K562 (cell line): ENCODE data around the gene HMCN1. TPM values are rescaled to one million over a fixed set of nuclear protein-coding genes. Genes with fewer than 3 reads are reported as not detected.

Experiments used
- CCNT2 ChIP-seq: IDR thresholded peaks from 2 replicates; pipeline ENCODE4 v1.6.1; 2011; ENCODE audit warnings: borderline replicate concordance, low read depth, mild to moderate bottlenecking, moderate library complexity, mixed read lengths, low read length; ENCODE audit not compliant: insufficient read length; ENCODE audit errors: extremely low read depth
- CHD7 ChIP-seq: fragments of 200-600 bp; sonication (generic); IDR thresholded peaks from one replicate; pipeline ENCODE4 v1.6.1; 2012; ENCODE audit warnings: mild to moderate bottlenecking, low read depth, low read length, inconsistent platforms
- HNRNPUL1 ChIP-seq: fragments of 200-400 bp; formaldehyde crosslinking; IDR thresholded peaks from 2 replicates; pipeline ENCODE4 v1.6.1; 2017; ENCODE audit warnings: low read length
- KLF10 ChIP-seq: fragments of 250-450 bp; sonication (Bioruptor Pico); IDR thresholded peaks from 2 replicates; pipeline ENCODE4 v1.6.1; 2021; ENCODE audit warnings: matching md5 sums
- MCM7 ChIP-seq, 2 experiments: fragments of 450-650 bp; IDR thresholded peaks; 2 replicates each; pipeline ENCODE4 v1.6.1; 2016 to 2018
- MXI1 ChIP-seq: IDR thresholded peaks from 2 replicates; pipeline ENCODE4 v1.6.1; 2011; ENCODE audit warnings: low read depth, mild to moderate bottlenecking, improper control_type of control experiment, low read length
- RBFOX2 ChIP-seq: fragments of 200-400 bp; formaldehyde crosslinking; IDR thresholded peaks from 2 replicates; pipeline ENCODE4 v1.6.1; 2017; ENCODE audit warnings: low read depth, mild to moderate bottlenecking, low read length, moderate library complexity
- TAF1 ChIP-seq: IDR thresholded peaks from 2 replicates; pipeline ENCODE4 v1.6.1; 2011; ENCODE audit warnings: mild to moderate bottlenecking, low read length, moderate library complexity; ENCODE audit not compliant: insufficient read depth, control insufficient read depth, severe bottlenecking; ENCODE audit errors: extremely low read depth
- ZNF175 ChIP-seq: fragments of 200-800 bp; sonication (Bioruptor generic); IDR thresholded peaks from 2 replicates; pipeline ENCODE4 v1.6.1; 2016; ENCODE audit warnings: low read depth, mild to moderate bottlenecking, missing genetic modification characterization, missing compliant biosample characterization
- ZNF41 ChIP-seq: fragments of 250-450 bp; sonication (Bioruptor Pico); conservative IDR thresholded peaks from 2 replicates; pipeline ENCODE4 v1.4.0; 2020; ENCODE audit warnings: mild to moderate bottlenecking
- ZNF584 ChIP-seq: fragments of 200-800 bp; sonication (Bioruptor generic); IDR thresholded peaks from 2 replicates; pipeline ENCODE4 v1.6.1; 2016; ENCODE audit warnings: low read depth, mild to moderate bottlenecking, missing genetic modification characterization, missing compliant biosample characterization
- polyA plus RNA-seq, 8 experiments: library from polyadenylated mRNA; depleted of rRNA in 4 of 8; stranded (reverse) in 5 of 8; unstranded in 3 of 8; fragments of >200 nt; fragmentation: Nextera tagmentation in 2 of 8; fragmentation: Illumina TruSeq in 1 of 8; extraction: Ambion mirVana in 2 of 8; extraction: Trizol in 1 of 8; gene quantifications; 2 replicates each; pipeline versions ENCODE4 v1.2.1 to v1.2.3, GENCODE V29; 2011 to 2014; ENCODE audit warnings: inconsistent platforms in 1 of 8, missing spikeins in 1 of 8
- total RNA-seq, 7 experiments: library from RNA; depleted of rRNA in 6 of 7; stranded (reverse); fragments of >200 nt in 6 of 7; fragmentation: Illumina TruSeq in 2 of 7; extraction: Trizol in 2 of 7; gene quantifications; 2 replicates each; pipeline versions ENCODE4 v1.2.1 to v1.2.3, GENCODE V29; 2011 to 2021; ENCODE audit warnings: low replicate concordance in 1 of 7
- TF ChIP-seq, protein P1 (sequence below), 2 experiments: fragments of 450-650 bp; IDR thresholded peaks; 2 replicates each; pipeline ENCODE4 v1.6.1; 2018; ENCODE audit warnings: mild to moderate bottlenecking in 2 of 2, low read depth in 1 of 2; ENCODE audit not compliant: partially characterized antibody in 2 of 2

The HMCN1 gene
- total and polyA plus RNA-seq, 9 of the 15 experiments (the other 6 are each of a cell fraction or from before 2014, with no cell fraction given): 0.07 to 0.36 (median 0.21) TPM

GRCh38 chr1:186195377-186195931, 461.3 kb downstream of the HMCN1 start (continued):
- TF ChIP-seq CHD7: no peak
- TF ChIP-seq TAF1: no peak
- TF ChIP-seq MCM7 (IDR thresholded peaks at IDR 0.05): no peak
- TF ChIP-seq RBFOX2: no peak
- TF ChIP-seq, protein P1, sequence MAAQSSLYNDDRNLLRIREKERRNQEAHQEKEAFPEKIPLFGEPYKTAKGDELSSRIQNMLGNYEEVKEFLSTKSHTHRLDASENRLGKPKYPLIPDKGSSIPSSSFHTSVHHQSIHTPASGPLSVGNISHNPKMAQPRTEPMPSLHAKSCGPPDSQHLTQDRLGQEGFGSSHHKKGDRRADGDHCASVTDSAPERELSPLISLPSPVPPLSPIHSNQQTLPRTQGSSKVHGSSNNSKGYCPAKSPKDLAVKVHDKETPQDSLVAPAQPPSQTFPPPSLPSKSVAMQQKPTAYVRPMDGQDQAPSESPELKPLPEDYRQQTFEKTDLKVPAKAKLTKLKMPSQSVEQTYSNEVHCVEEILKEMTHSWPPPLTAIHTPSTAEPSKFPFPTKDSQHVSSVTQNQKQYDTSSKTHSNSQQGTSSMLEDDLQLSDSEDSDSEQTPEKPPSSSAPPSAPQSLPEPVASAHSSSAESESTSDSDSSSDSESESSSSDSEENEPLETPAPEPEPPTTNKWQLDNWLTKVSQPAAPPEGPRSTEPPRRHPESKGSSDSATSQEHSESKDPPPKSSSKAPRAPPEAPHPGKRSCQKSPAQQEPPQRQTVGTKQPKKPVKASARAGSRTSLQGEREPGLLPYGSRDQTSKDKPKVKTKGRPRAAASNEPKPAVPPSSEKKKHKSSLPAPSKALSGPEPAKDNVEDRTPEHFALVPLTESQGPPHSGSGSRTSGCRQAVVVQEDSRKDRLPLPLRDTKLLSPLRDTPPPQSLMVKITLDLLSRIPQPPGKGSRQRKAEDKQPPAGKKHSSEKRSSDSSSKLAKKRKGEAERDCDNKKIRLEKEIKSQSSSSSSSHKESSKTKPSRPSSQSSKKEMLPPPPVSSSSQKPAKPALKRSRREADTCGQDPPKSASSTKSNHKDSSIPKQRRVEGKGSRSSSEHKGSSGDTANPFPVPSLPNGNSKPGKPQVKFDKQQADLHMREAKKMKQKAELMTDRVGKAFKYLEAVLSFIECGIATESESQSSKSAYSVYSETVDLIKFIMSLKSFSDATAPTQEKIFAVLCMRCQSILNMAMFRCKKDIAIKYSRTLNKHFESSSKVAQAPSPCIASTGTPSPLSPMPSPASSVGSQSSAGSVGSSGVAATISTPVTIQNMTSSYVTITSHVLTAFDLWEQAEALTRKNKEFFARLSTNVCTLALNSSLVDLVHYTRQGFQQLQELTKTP (IDR thresholded peaks at IDR 0.05; ENCODE audit: low read depth in 1 of 2, partially characterized antibody in 2 of 2): peak in 1 of 2 experiments; percentile 74
- 0 out of 2 replicates have a peak, but pooled peaks have one; percentile 16 for TF ChIP-seq ZNF41 (CRISPR knock-in tag)
- TF ChIP-seq ZNF584 (CRISPR knock-in tag): peak; percentile 61; the same call in 1 of the 2 replicates
- TF ChIP-seq CCNT2: peak; percentile 94
- TF ChIP-seq HNRNPUL1: no peak
- 0 out of 2 replicates have a peak, but pooled peaks have one; percentile 10 for TF ChIP-seq MXI1
- TF ChIP-seq ZNF175 (CRISPR knock-in tag): peak; percentile 94
- no peak for TF ChIP-seq KLF10 (CRISPR knock-in tag)
